22Rv1 (cell line): ENCODE measurements around the gene PAGE2B.

Source experiments
- ZFX ChIP-seq: fragments of 450-650 bp; IDR thresholded peaks from 2 replicates; pipeline ENCODE4 v1.6.1; 2017; ENCODE audit warnings: antibody characterized with exemption, borderline replicate concordance
- TF ChIP-seq, protein P1 (sequence below): fragments of 450-650 bp; IDR thresholded peaks from 2 replicates; pipeline ENCODE4 v1.5.1; 2017; ENCODE audit warnings: mild to moderate bottlenecking

- TF ChIP-seq, protein P1, sequence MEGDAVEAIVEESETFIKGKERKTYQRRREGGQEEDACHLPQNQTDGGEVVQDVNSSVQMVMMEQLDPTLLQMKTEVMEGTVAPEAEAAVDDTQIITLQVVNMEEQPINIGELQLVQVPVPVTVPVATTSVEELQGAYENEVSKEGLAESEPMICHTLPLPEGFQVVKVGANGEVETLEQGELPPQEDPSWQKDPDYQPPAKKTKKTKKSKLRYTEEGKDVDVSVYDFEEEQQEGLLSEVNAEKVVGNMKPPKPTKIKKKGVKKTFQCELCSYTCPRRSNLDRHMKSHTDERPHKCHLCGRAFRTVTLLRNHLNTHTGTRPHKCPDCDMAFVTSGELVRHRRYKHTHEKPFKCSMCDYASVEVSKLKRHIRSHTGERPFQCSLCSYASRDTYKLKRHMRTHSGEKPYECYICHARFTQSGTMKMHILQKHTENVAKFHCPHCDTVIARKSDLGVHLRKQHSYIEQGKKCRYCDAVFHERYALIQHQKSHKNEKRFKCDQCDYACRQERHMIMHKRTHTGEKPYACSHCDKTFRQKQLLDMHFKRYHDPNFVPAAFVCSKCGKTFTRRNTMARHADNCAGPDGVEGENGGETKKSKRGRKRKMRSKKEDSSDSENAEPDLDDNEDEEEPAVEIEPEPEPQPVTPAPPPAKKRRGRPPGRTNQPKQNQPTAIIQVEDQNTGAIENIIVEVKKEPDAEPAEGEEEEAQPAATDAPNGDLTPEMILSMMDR, result no peak
- TF ChIP-seq ZFX, result no peak
Measured at GRCh38 chrX:55074851-55075467, at the start of gene PAGE2B.
